Lung (tissue), 12 donors: ENCODE data around the gene NOTCH1. TPM values are rescaled to one million over a fixed set of nuclear protein-coding genes. Genes with fewer than 3 reads are reported as not detected.

Source experiments
- ATAC-seq: fragments of 200-7000 bp; cut with Tn5 transposase; one replicate; pipeline ENCODE4 v1.9.1; 2020; ENCODE audit warnings: moderate number of reproducible peaks; ENCODE audit not compliant: insufficient read depth, low FRiP score
- DNase-seq, 3 donors: peaks; one replicate each; pipeline ENCODE4 v3.0.0-alpha.2; 2013 to 2017
- H3K27ac ChIP-seq, 2 donors: one replicate each; pipeline ENCODE4 v1.5.1; 2013; ENCODE audit warnings: mild to moderate bottlenecking in 2 of 2, moderate library complexity in 2 of 2, control low read depth in 1 of 2, inconsistent platforms in 1 of 2, low read depth in 1 of 2, low read length in 1 of 2
- H3K27me3 ChIP-seq, 3 donors: one replicate each; pipeline ENCODE4 v1.5.1; 2013; ENCODE audit warnings: low read length in 2 of 3; ENCODE audit not compliant: control insufficient read depth in 3 of 3, insufficient read depth in 3 of 3
- H3K36me3 ChIP-seq, 4 donors: one replicate each; pipeline ENCODE4 v1.5.1; 2013; ENCODE audit warnings: low read length in 4 of 4, mild to moderate bottlenecking in 1 of 4, moderate library complexity in 1 of 4; ENCODE audit not compliant: control insufficient read depth in 4 of 4, insufficient read depth in 4 of 4
- H3K4me1 ChIP-seq, 5 donors: one replicate each; pipeline ENCODE4 v1.5.1; 2013; ENCODE audit warnings: low read length in 5 of 5, mild to moderate bottlenecking in 2 of 5, moderate library complexity in 1 of 5; ENCODE audit not compliant: control insufficient read depth in 5 of 5, insufficient read depth in 5 of 5
- H3K4me3 ChIP-seq: one replicate; pipeline ENCODE4 v1.5.1; 2013; ENCODE audit warnings: mild to moderate bottlenecking, control low read depth, moderate library complexity
- H3K9ac ChIP-seq, 2 donors: one replicate each; pipeline ENCODE4 v1.5.1; 2013; ENCODE audit warnings: low read length in 2 of 2, control low read depth in 1 of 2; ENCODE audit not compliant: insufficient read depth in 1 of 2
- H3K9me3 ChIP-seq, 4 donors: one replicate each; pipeline ENCODE4 v1.5.1; 2013; ENCODE audit warnings: low read length in 3 of 4, mild to moderate bottlenecking in 1 of 4, moderate library complexity in 1 of 4; ENCODE audit not compliant: control insufficient read depth in 4 of 4, insufficient read depth in 3 of 4
- CTCF ChIP-seq: IDR thresholded peaks from 2 replicates; pipeline ENCODE4 v1.5.1; 2012; ENCODE audit warnings: mild to moderate bottlenecking; ENCODE audit errors: control extremely low read depth, extremely low read depth
- WGBS, 2 donors: extraction: QIAGEN DNeasy Blood & Tissue Kit; methylation state at CpG; one replicate each; pipeline ENCODE4 v1.1.7; 2013; 5-methylcytosine and 5-hydroxymethylcytosine counted together
- polyA plus RNA-seq, 2 donors: library from polyadenylated mRNA; stranded (reverse); fragments of 200-250 nt; gene quantifications; one replicate each; pipeline ENCODE4 v1.2.1, GENCODE V29; 2013
- total RNA-seq, 2 donors: library from RNA; depleted of rRNA in 1 of 2; stranded (reverse); fragments of >200 nt in 1 of 2; gene quantifications; one replicate each; pipeline ENCODE4 v1.2.1, GENCODE V29; 2014 to 2021
- donor health status: control.
- donor health status: control.
- donor health status: Bipolar disorder and iron deficiency.
- donor health status: healthy.
- donor health status: DM: yes; HTN: yes; CAD: no.

The NOTCH1 gene
- total and polyA plus RNA-seq, 4 donors: 23.9 to 101 (median 44.5) TPM

DNA sequence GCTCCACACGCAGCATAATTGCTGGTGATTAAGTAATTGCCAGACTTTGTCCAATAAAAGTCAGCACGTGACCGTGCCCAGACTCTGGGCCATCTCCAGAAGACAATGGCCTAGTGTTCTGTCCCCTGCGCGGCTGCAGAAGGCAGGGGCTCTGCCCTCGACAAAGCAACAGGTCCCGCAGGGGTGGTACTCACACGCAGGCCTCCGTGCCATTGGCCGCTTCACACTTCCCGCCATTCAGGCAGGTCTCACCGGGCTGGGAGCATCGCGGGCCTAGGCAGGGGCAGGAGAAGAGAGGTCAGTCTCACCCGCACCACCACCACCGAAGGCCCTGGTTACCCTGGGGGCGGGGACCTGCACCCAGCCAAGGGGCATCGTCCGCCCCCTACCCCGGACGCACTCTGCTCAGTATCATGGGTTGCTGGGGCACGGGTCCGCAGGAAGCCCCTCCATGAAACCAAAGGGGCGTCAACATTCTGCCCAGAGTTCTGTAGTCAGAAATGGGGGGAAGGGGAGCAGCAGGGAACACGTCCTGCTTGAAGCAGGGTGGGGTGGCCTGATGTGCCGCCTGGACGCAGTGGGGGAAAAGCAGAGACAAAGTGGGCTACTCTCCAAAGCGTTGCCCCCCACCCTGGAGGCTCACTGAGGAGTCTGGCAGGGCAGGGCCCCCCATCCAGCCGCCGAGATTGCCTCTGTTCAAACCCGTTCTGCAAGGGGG is 1.9 kb downstream of the NOTCH1 start:
- Histone ChIP-seq H3K27ac (peak overlapping the region; percentile 38 to 91), H3K27me3 (no peaks in the 10 kb centered on the region), H3K4me3 (peak overlapping the region; percentile 78), H3K9ac (no peak overlapping the region), H3K9me3 (no peaks in the 10 kb centered on the region), H3K4me1 (peaks cover 0 to 48% (median 20%) of the 10 kb centered on the region in 5 donors), H3K36me3 (peaks cover 0 to 24% (median 4%) of the 10 kb centered on the region in 4 donors)
- DNase-seq (peak in 2 of 3 donors; percentile 56 to 64), ATAC-seq (no peak)
- 48 to 52% methylated on average over 31 of the region's 31 CpGs for WGBS, 2 donors
- no peak for TF ChIP-seq CTCF

DNA sequence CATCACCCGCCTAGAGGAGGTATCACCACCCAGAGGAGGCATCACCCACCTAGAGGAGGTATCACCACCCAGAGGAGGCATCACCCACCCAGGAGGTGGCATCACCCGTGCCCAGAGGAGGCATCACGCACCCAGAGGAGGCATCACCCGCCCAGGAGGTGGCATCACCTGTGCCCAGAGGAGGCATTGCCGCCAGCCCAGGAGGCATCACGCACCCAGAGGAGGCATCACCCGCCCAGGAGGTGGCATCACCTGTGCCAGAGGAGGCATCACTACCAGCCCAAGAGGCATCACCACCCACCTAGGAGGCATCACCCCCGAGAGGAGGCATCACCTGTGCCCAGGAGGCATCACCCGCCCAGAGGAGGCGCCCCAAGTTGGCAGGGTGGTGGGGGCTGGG is 2.6 kb downstream of the NOTCH1 start:
- Histone ChIP-seq H3K27ac (peak overlapping the region in 1 of 2 donors; percentile 91), H3K4me3 (no peak overlapping the region), H3K9me3 (no peaks in the 10 kb centered on the region), H3K4me1 (peaks cover 0 to 44% (median 19%) of the 10 kb centered on the region in 5 donors), H3K36me3 (peaks cover 0 to 26% (median 4%) of the 10 kb centered on the region in 4 donors), H3K27me3 (no peaks in the 10 kb centered on the region), H3K9ac (no peak overlapping the region)
- no peak for TF ChIP-seq CTCF
- no peak for DNase-seq
- WGBS, 2 donors: 86% methylated on average over 10 of the region's 10 CpGs
- no peak for ATAC-seq

- Histone ChIP-seq H3K9me3 (no peaks in the 10 kb centered on the region), H3K27me3 (no peaks in the 10 kb centered on the region), H3K36me3 (peaks cover 0 to 30% (median 4%) of the 10 kb centered on the region in 4 donors), H3K9ac (no peak overlapping the region), H3K4me3 (no peak overlapping the region), H3K27ac (peak overlapping the region in 1 of 2 donors; percentile 96), H3K4me1 (peaks cover 0 to 36% (median 19%) of the 10 kb centered on the region in 5 donors)
- WGBS, 2 donors: 71 to 87% methylated on average over 28 of the region's 28 CpGs
- ATAC-seq: no peak
- peak in 1 of 3 donors; percentile 55 for DNase-seq
- no peak for TF ChIP-seq CTCF
These were observed 3.4 kb downstream of the NOTCH1 start for GRCh38 chr9:136542241-136543040.
